CD4-positive, alpha-beta memory T cell (primary cell): ENCODE measurements around the gene PRRG2. TPM values are rescaled to one million over a fixed set of nuclear protein-coding genes. Genes with fewer than 3 reads are reported as not detected.

Experiments
- CTCF ChIA-PET: fragments of 350-600 bp; sonication (Branson Sonifier 250); formaldehyde crosslinking; loops from one replicate; lab custom pipeline; 2021; ENCODE audit warnings: inconsistent platforms; ENCODE audit not compliant: partially characterized antibody; lab: Charles Lee
- POLR2A ChIA-PET: fragments of 350-600 bp; sonication (Branson Sonifier 250); formaldehyde crosslinking; loops from one replicate; lab custom pipeline; 2021; ENCODE audit not compliant: partially characterized antibody; lab: Charles Lee
- DNase-seq, 5 donors: peaks; one replicate each; pipeline versions ENCODE4 v3.0.0 to v3.0.0-alpha.2; 2020 to 2022; ENCODE audit warnings: mixed read lengths in 1 of 5
- H3K27ac ChIP-seq: one replicate; pipeline ENCODE4 v1.7.0; 2013; ENCODE audit warnings: low read depth, low read length
- H3K27me3 ChIP-seq: 2 replicates; pipeline ENCODE4 v1.7.0; 2013; ENCODE audit warnings: mild to moderate bottlenecking, low read length, moderate library complexity; ENCODE audit not compliant: insufficient read depth
- H3K36me3 ChIP-seq: 2 replicates; pipeline ENCODE4 v1.7.0; 2013; ENCODE audit warnings: mild to moderate bottlenecking, low read length, moderate library complexity; ENCODE audit not compliant: insufficient read depth
- H3K4me1 ChIP-seq: 2 replicates; pipeline ENCODE4 v1.7.0; 2013; ENCODE audit warnings: mild to moderate bottlenecking, low read length, moderate library complexity; ENCODE audit not compliant: insufficient read depth
- H3K4me3 ChIP-seq, 2 donors: one replicate each; pipeline ENCODE4 v1.7.0; 2013; ENCODE audit warnings: low read length in 2 of 2, mild to moderate bottlenecking in 1 of 2
- H3K9me3 ChIP-seq, 2 donors: one replicate each; pipeline ENCODE4 v1.7.0; 2013; ENCODE audit warnings: low read length in 2 of 2, control low read depth in 1 of 2; ENCODE audit not compliant: control insufficient read depth in 1 of 2
- H3K27ac Mint-ChIP-seq, 7 donors: one replicate each; pipeline ENCODE4 v1.8.0; 2020 to 2021; ENCODE audit warnings: mixed read lengths in 7 of 7, mild to moderate bottlenecking in 6 of 7, inconsistent platforms in 3 of 7, moderate library complexity in 3 of 7
- H3K27me3 Mint-ChIP-seq, 2 donors: one replicate each; pipeline ENCODE4 v1.8.0; 2020 to 2021; ENCODE audit warnings: mixed read lengths in 2 of 2
- H3K36me3 Mint-ChIP-seq, 2 donors: one replicate each; pipeline ENCODE4 v1.8.0; 2020 to 2021; ENCODE audit warnings: mixed read lengths in 2 of 2, inconsistent platforms in 1 of 2, mild to moderate bottlenecking in 1 of 2
- H3K4me1 Mint-ChIP-seq, 4 donors: one replicate each; pipeline ENCODE4 v1.8.0; 2020 to 2021; ENCODE audit warnings: mixed read lengths in 4 of 4, mild to moderate bottlenecking in 1 of 4
- H3K4me3 Mint-ChIP-seq, 8 donors: one replicate each; pipeline ENCODE4 v1.8.0; 2020 to 2021; ENCODE audit warnings: mixed read lengths in 8 of 8, mild to moderate bottlenecking in 7 of 8, moderate library complexity in 6 of 8, inconsistent platforms in 3 of 8
- H3K9me3 Mint-ChIP-seq, 8 donors: one replicate each; pipeline ENCODE4 v1.8.0; 2020 to 2021; ENCODE audit warnings: mixed read lengths in 8 of 8, mild to moderate bottlenecking in 5 of 8, inconsistent platforms in 3 of 8, moderate library complexity in 1 of 8
- intact Hi-C: fragments of 100-400 bp; cut with micrococcal nuclease; formaldehyde crosslinking; loops from one replicate; pipeline ENCODE4 v1.15.1; 2023
- polyA plus RNA-seq, 2 donors: library from polyadenylated mRNA; unstranded; fragments of 300-500 nt; fragmentation: Illumina TruSeq; gene quantifications; one replicate each; pipeline ENCODE4 v1.2.3, GENCODE V29; 2021
- total RNA-seq, 2 experiments: library from RNA; stranded (reverse); gene quantifications; one replicate each; pipeline ENCODE4 v1.2.3, GENCODE V29; 2021

The PRRG2 gene
- total and polyA plus RNA-seq, 4 experiments from 2014 or later, result 0.34 to 1.7 (median 1.0) TPM; not detected in 1

DNA sequence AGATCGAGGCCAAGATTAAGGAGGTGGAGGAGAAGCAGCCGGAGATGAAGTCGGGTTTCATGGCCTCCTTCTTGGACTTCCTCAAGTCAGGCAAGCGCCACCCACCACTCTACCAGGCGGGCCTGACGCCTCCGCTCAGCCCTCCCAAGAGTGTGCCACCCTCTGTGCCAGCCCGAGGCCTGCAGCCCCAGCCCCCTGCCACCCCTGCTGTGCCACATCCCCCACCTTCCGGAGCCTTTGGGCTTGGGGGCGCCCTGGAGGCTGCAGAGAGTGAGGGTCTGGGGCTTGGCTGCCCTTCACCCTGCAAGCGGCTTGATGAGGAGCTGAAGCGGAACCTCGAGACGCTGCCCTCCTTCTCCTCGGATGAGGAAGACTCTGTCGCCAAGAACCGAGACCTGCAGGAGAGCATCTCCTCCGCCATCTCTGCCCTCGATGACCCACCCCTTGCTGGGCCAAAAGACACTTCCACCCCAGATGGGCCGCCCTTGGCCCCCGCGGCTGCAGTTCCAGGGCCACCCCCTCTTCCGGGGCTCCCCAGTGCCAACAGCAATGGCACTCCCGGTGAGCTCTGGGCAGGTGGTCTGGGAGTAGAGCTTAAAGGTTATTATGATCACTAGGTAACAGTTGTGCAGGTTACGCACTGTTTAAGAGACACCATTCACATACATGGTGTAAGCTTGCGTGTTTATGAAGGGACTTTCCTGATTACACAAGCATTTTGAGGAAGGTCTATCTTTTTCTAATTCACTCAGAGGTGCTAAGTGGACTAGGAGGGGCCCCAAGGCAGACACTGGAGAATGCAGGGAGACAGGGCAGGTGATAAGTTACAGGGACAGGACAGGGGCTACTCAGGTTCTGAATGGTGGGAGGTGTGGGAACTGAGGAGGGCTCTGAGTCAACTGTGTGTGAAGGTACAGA is 18.5 kb downstream of the PRRG2 start:
- Histone ChIP-seq H3K27me3 (no peaks in the 10 kb centered on the region), H3K27ac (no peak overlapping the region), H3K9me3 (no peaks in the 10 kb centered on the region), H3K36me3 (peaks cover 52% of the 10 kb centered on the region), H3K4me1 (peaks cover 4% of the 10 kb centered on the region), H3K4me3 (no peak overlapping the region)
- H3K9me3 Mint-ChIP-seq, result no peaks in the 10 kb centered on the region
- peaks cover 5 to 19% (median 14%) of the 10 kb centered on the region in 4 donors for H3K4me1 Mint-ChIP-seq
- H3K4me3 Mint-ChIP-seq, result no peak overlapping the region
- H3K27ac Mint-ChIP-seq, result peak overlapping the region in 4 of 7 donors; percentile 10 to 64 (median 52)
- DNase-seq, result no peak
- H3K36me3 Mint-ChIP-seq, result peaks cover 16 to 43% of the 10 kb centered on the region in 2 donors
- intact Hi-C loops, result no loop called here
- POLR2A ChIA-PET, result no interaction called here
- no peaks in the 10 kb centered on the region for H3K27me3 Mint-ChIP-seq
- CTCF ChIA-PET, result no interaction called here

- Mint-ChIP-seq H3K27ac (no peak overlapping the region), H3K4me1 (peaks cover 5 to 24% (median 14%) of the 10 kb centered on the region in 4 donors), H3K36me3 (peaks cover 16 to 47% of the 10 kb centered on the region in 2 donors), H3K27me3 (no peaks in the 10 kb centered on the region), H3K4me3 (peak overlapping the region in 1 of 8 donors; percentile 21), H3K9me3 (no peaks in the 10 kb centered on the region)
- no peak overlapping the region for H3K4me3 ChIP-seq
- H3K9me3 ChIP-seq, result no peaks in the 10 kb centered on the region
- DNase-seq, result no peak
- intact Hi-C loops, result no loop called here
- peaks cover 53% of the 10 kb centered on the region for H3K36me3 ChIP-seq
- no peaks in the 10 kb centered on the region for H3K27me3 ChIP-seq
- ChIA-PET POLR2A (no interaction called here), CTCF (no interaction called here)
- no peak overlapping the region for H3K27ac ChIP-seq
- peaks cover 4% of the 10 kb centered on the region for H3K4me1 ChIP-seq
These were observed 20.4 kb downstream of the PRRG2 start for GRCh38 chr19:49601482-49602038.

- peak overlapping the region in 2 of 7 donors; percentile 55 to 57 for H3K27ac Mint-ChIP-seq
- no peaks in the 10 kb centered on the region for H3K27me3 Mint-ChIP-seq
- H3K4me3 Mint-ChIP-seq, result peak overlapping the region in 1 of 8 donors; percentile 13
- ChIA-PET CTCF (no interaction called here), POLR2A (interaction anchor here (0.6 to 1.0 kb wide), 2 partner anchors 24 to 64 kb away, joined by 3 to 4 read pairs; no protein-coding TSS in a partner anchor)
- DNase-seq, result no peak
- intact Hi-C loops, result no loop called here
- Histone ChIP-seq H3K36me3 (peaks cover 58% of the 10 kb centered on the region), H3K27me3 (no peaks in the 10 kb centered on the region), H3K4me1 (peaks cover 4% of the 10 kb centered on the region), H3K9me3 (no peaks in the 10 kb centered on the region), H3K27ac (no peak overlapping the region), H3K4me3 (no peak overlapping the region)
- H3K36me3 Mint-ChIP-seq, result peaks cover 16 to 52% of the 10 kb centered on the region in 2 donors
- no peaks in the 10 kb centered on the region for H3K9me3 Mint-ChIP-seq
- peaks cover 8 to 24% (median 15%) of the 10 kb centered on the region in 4 donors for H3K4me1 Mint-ChIP-seq
These were observed 21.7 kb downstream of the PRRG2 start for GRCh38 chr19:49602806-49603205.

- H3K36me3 ChIP-seq, result peaks cover 42% of the 10 kb centered on the region
- Mint-ChIP-seq H3K27ac (no peak overlapping the region), H3K4me3 (no peak overlapping the region), H3K36me3 (peaks cover 9 to 43% of the 10 kb centered on the region in 2 donors), H3K9me3 (no peaks in the 10 kb centered on the region), H3K4me1 (peaks cover 8 to 20% (median 12%) of the 10 kb centered on the region in 4 donors), H3K27me3 (no peaks in the 10 kb centered on the region)
- H3K4me3 ChIP-seq, result no peak overlapping the region
- intact Hi-C loops, result no loop called here
- ChIA-PET CTCF (no interaction called here), POLR2A (interaction anchor here (1.0 kb wide), 1 partner anchor 54 kb away, joined by 3 read pairs; no protein-coding TSS in a partner anchor)
- H3K9me3 ChIP-seq, result no peaks in the 10 kb centered on the region
- H3K27me3 ChIP-seq, result no peaks in the 10 kb centered on the region
- H3K27ac ChIP-seq, result no peak overlapping the region
- no peak for DNase-seq
- peaks cover 4% of the 10 kb centered on the region for H3K4me1 ChIP-seq
These were observed 24.5 kb downstream of the PRRG2 start for GRCh38 chr19:49605605-49606004.

DNA sequence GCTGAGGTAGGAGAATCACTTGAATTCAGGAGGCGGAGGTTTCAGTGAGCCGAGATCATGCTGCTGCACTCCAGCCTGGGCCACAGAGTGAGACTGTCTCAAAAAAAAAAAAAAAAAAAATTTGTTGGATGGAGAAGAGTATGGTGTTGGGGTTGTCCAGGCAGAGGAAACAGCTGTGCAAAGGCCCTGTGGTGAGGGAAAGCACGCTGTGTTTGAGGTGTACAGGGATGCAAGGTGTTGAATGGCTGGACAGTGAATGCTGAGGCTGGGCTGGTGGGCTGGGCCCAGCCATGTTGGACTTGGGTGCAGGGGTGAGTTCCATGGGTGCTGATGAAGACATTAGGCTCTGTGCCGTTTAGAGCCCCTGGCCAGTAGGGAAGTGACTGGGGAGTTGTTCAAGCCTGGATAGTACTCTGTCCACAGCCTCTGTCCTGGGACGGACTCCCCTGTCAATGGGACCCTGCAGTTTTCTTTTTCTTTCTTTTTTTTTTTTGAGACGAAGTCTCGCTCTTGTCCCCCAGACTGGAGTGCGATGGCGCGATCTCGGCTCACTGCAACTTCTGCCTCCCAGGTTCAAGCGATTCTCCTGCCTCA is 28.5 kb downstream of the PRRG2 start:
- ChIA-PET CTCF (no interaction called here), POLR2A (interaction anchor here (2.4 kb wide), 1 partner anchor 16 kb away, joined by 6 read pairs; no protein-coding TSS in a partner anchor)
- Mint-ChIP-seq H3K9me3 (no peaks in the 10 kb centered on the region), H3K4me3 (no peak overlapping the region), H3K27ac (no peak overlapping the region), H3K27me3 (no peaks in the 10 kb centered on the region), H3K4me1 (peaks cover 5 to 21% (median 11%) of the 10 kb centered on the region in 4 donors), H3K36me3 (peaks cover 5 to 38% of the 10 kb centered on the region in 2 donors)
- intact Hi-C loops, result no loop called here
- H3K36me3 ChIP-seq, result peaks cover 34% of the 10 kb centered on the region
- no peak overlapping the region for H3K4me3 ChIP-seq
- H3K4me1 ChIP-seq, result peaks cover 5% of the 10 kb centered on the region
- no peaks in the 10 kb centered on the region for H3K27me3 ChIP-seq
- no peaks in the 10 kb centered on the region for H3K9me3 ChIP-seq
- DNase-seq, result no peak
- no peak overlapping the region for H3K27ac ChIP-seq

- ChIA-PET POLR2A (no interaction called here), CTCF (no interaction called here)
- H3K27ac ChIP-seq, result no peak overlapping the region
- H3K36me3 ChIP-seq, result peaks cover 49% of the 10 kb centered on the region
- Mint-ChIP-seq H3K36me3 (peaks cover 31 to 58% of the 10 kb centered on the region in 2 donors), H3K4me1 (peaks cover 3 to 17% (median 10%) of the 10 kb centered on the region in 4 donors), H3K27me3 (no peaks in the 10 kb centered on the region), H3K27ac (peak overlapping the region in 3 of 7 donors; percentile 8 to 91 (median 52)), H3K9me3 (no peaks in the 10 kb centered on the region), H3K4me3 (no peak overlapping the region)
- peaks cover 5% of the 10 kb centered on the region for H3K4me1 ChIP-seq
- DNase-seq, result no peak
- no peaks in the 10 kb centered on the region for H3K9me3 ChIP-seq
- H3K27me3 ChIP-seq, result no peaks in the 10 kb centered on the region
- H3K4me3 ChIP-seq, result no peak overlapping the region
- intact Hi-C loops, result loop anchor here (2.0 kb wide), 1 partner anchor 13 kb away; no protein-coding TSS in a partner anchor
These were observed 32.3 kb downstream of the PRRG2 start for GRCh38 chr19:49613374-49613773.
